Activated CD4-positive, CD25-positive, alpha-beta regulatory T cell treated with anti-CD3 and anti-CD28 coated beads, Interleukin-2, amount 50 U/mL, for 24 hours (primary cell): Measurements from ENCODE around the gene MRO.
"Not testable (repeated sequence)": the region's sequence is repeated elsewhere in the genome, so short reads cannot be mapped to it uniquely, and the experiment has no call there.

Source experiments
- ATAC-seq, 2 donors: fragments of 150-1000 bp; cut with Tn5 transposase; one replicate each; pipeline ENCODE4 v1.10.0; 2021; ENCODE audit warnings: mild to moderate bottlenecking in 1 of 2, moderate library complexity in 1 of 2

The MRO gene

GRCh38 chr18:50819728-50820378 is at the start of gene MRO:
Gene MRO (minus strand): TSS chr18:50820016. CDS start chr18:50809400, 10,616 bp downstream.
- ATAC-seq, result peak; percentile 92 to 97

- ATAC-seq, result no peak
These were observed 49.3 kb upstream of the MRO start for GRCh38 chr18:50869150-50869549.

GRCh38 chr18:50866765-50867164 is 46.9 kb upstream of the MRO start:
- no peak for ATAC-seq

- no peak for ATAC-seq
These were observed 44.1 kb upstream of the MRO start for GRCh38 chr18:50863840-50864375.

- no peak for ATAC-seq
These were observed 42.6 kb upstream of the MRO start for GRCh38 chr18:50862401-50862800.

GRCh38 chr18:50861617-50862016 is 41.8 kb upstream of the MRO start:
- ATAC-seq, result no peak

- no peak for ATAC-seq
These were observed 40.2 kb upstream of the MRO start for GRCh38 chr18:50859793-50860555.

GRCh38 chr18:50857694-50858093 is 37.9 kb upstream of the MRO start:
- no peak for ATAC-seq

- not testable (repeated sequence) for ATAC-seq
These were observed 37.4 kb upstream of the MRO start for GRCh38 chr18:50857166-50857565.

- ATAC-seq, result no peak
These were observed 36.4 kb upstream of the MRO start for GRCh38 chr18:50855976-50856757.

GRCh38 chr18:50853863-50854271 is 34.1 kb upstream of the MRO start:
- no peak for ATAC-seq

GRCh38 chr18:50850307-50851065 is 30.7 kb upstream of the MRO start:
- no peak for ATAC-seq

GRCh38 chr18:50849419-50849821 is 29.6 kb upstream of the MRO start:
- no peak for ATAC-seq

GRCh38 chr18:50848991-50849390 is 29.2 kb upstream of the MRO start:
- ATAC-seq, result no peak

- ATAC-seq, result no peak
These were observed 28.3 kb upstream of the MRO start for GRCh38 chr18:50848061-50848551.

GRCh38 chr18:50847192-50847591 is 27.4 kb upstream of the MRO start:
- ATAC-seq, result no peak

GRCh38 chr18:50844960-50845359 is 25.1 kb upstream of the MRO start:
- no peak for ATAC-seq

- no peak for ATAC-seq
These were observed 24.7 kb upstream of the MRO start for GRCh38 chr18:50844554-50844953.

- ATAC-seq, result no peak
These were observed 23.0 kb upstream of the MRO start for GRCh38 chr18:50842846-50843245.

- ATAC-seq, result no peak
These were observed 20.2 kb upstream of the MRO start for GRCh38 chr18:50839996-50840395.

- ATAC-seq, result no peak
These were observed 19.5 kb upstream of the MRO start for GRCh38 chr18:50839341-50839740.

- ATAC-seq, result no peak
These were observed 16.7 kb upstream of the MRO start for GRCh38 chr18:50836521-50836957.
